K562 (cell line): Measurements from ENCODE around the gene LYPD6B.

Experiments
- CAMTA2 ChIP-seq: fragments of 250-450 bp; sonication (Bioruptor Pico); conservative IDR thresholded peaks from 2 replicates; pipeline ENCODE4 v1.5.1; 2022
- CBFB ChIP-seq: sonication (generic); formaldehyde crosslinking; IDR thresholded peaks from 2 replicates; pipeline ENCODE4 v1.4.0; 2020; ENCODE audit warnings: mild to moderate bottlenecking, missing genetic modification reagents
- CTCF ChIP-seq, 3 experiments: IDR thresholded peaks in 2 of 3; conservative IDR thresholded peaks in 1 of 3; 2 replicates each; pipeline ENCODE4 v1.5.1; 2011 to 2012; ENCODE audit warnings: low read length in 3 of 3, mild to moderate bottlenecking in 3 of 3, control low read depth in 2 of 3, improper control_type of control experiment in 1 of 3, inconsistent platforms in 1 of 3, low read depth in 1 of 3, mixed read lengths in 1 of 3, moderate library complexity in 1 of 3; ENCODE audit not compliant: insufficient read depth in 2 of 3
- EZH2 ChIP-seq: IDR thresholded peaks from 2 replicates; pipeline ENCODE4 v1.6.1; 2012; ENCODE audit warnings: low read depth, mild to moderate bottlenecking, inconsistent platforms, low read length, borderline replicate concordance
- GABPB1 ChIP-seq: sonication (generic); formaldehyde crosslinking; IDR thresholded peaks from 2 replicates; pipeline ENCODE4 v1.8.0; 2022; ENCODE audit warnings: mild to moderate bottlenecking, missing genetic modification reagents
- IRF1 ChIP-seq: sonication (generic); formaldehyde crosslinking; IDR thresholded peaks from 2 replicates; pipeline ENCODE4 v1.8.0; 2022; ENCODE audit warnings: missing genetic modification reagents, mild to moderate bottlenecking, borderline replicate concordance
- POLR2A ChIP-seq: fragments of 450-650 bp; conservative IDR thresholded peaks from 2 replicates; pipeline ENCODE4 v1.6.1; 2016
- ZNF143 ChIP-seq: sonication (generic); formaldehyde crosslinking; IDR thresholded peaks from 2 replicates; pipeline ENCODE4 v1.9.0; 2022; ENCODE audit warnings: mild to moderate bottlenecking, missing genetic modification reagents
- ZNF174 ChIP-seq: fragments of 250-450 bp; sonication (Bioruptor Pico); IDR thresholded peaks from 2 replicates; pipeline ENCODE4 v1.4.0; 2020; ENCODE audit warnings: mild to moderate bottlenecking

GRCh38 chr2:149004836-149005235, 33.7 kb upstream of the LYPD6B start:
- TF ChIP-seq CAMTA2 (no peak), EZH2 (no peak), POLR2A (no peak), CTCF (IDR thresholded peaks at IDR 0.05 in 2 of 3, conservative IDR thresholded peaks at IDR 0.05 in 1 of 3; ENCODE audit: insufficient read depth in 2 of 3, low read depth in 1 of 3, low read length in 3 of 3) (no peak), ZNF143 (CRISPR knock-in tag) (no peak), GABPB1 (CRISPR knock-in tag) (no peak), CBFB (no peak), ZNF174 (CRISPR knock-in tag) (no peak), IRF1 (CRISPR knock-in tag) (no peak)
